AG09319 (cell line): ENCODE results near the gene PRRT1B.

Experiments used
- DNase-seq: peaks from one replicate; pipeline ENCODE4 v3.0.0-alpha.2; 2010; ENCODE audit warnings: low read depth; ENCODE audit errors: extremely low read depth
- TF ChIP-seq, protein P1 (sequence below): IDR thresholded peaks from 2 replicates; pipeline ENCODE4 v1.5.1; 2011; ENCODE audit warnings: low read depth, mild to moderate bottlenecking, inconsistent platforms, low read length, moderate library complexity

Gene PRRT1B

DNA sequence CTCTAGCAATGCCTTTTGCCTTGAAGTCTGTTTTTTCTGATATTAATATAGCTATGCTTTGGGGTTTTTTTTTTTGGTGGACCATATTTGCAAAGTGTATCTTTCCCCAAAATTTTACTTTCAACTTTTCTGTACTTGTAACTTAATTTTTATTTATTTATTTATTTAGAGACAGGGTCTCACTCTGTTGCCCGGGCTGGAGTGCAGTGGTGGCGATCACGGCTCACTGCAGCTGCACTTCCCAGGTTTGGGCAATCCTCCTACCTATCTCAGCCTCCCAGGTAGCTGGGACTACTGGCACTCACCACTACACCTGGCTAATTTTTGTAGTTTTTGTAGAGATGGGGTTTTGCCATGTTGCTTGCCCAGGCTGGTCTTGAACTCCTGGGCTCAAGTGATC lies 20.8 kb downstream of the PRRT1B start:
- TF ChIP-seq, protein P1, sequence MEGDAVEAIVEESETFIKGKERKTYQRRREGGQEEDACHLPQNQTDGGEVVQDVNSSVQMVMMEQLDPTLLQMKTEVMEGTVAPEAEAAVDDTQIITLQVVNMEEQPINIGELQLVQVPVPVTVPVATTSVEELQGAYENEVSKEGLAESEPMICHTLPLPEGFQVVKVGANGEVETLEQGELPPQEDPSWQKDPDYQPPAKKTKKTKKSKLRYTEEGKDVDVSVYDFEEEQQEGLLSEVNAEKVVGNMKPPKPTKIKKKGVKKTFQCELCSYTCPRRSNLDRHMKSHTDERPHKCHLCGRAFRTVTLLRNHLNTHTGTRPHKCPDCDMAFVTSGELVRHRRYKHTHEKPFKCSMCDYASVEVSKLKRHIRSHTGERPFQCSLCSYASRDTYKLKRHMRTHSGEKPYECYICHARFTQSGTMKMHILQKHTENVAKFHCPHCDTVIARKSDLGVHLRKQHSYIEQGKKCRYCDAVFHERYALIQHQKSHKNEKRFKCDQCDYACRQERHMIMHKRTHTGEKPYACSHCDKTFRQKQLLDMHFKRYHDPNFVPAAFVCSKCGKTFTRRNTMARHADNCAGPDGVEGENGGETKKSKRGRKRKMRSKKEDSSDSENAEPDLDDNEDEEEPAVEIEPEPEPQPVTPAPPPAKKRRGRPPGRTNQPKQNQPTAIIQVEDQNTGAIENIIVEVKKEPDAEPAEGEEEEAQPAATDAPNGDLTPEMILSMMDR, result no peak
- DNase-seq, result no peak

DNA sequence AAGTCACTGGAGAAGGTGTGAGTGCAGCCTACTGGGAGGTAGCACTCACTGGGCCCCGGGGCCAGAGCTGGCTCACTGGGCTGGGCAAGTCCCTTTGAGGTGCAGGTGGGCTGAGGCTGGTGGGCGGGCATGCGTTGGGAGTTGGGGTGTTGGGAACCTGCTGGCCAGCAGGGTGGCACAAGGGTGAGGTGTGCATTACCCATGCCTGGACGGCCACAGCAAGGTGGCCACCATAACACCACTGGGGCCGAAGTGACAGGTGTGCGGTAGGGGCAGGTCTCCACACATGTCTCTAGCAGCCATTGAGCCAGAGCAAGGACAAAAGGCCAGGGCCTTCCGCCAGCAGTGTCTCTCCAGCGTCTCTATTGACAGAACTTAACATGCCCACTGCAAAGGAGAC lies 22.6 kb downstream of the PRRT1B start:
- TF ChIP-seq, protein P1, result no peak
- DNase-seq, result no peak

DNA sequence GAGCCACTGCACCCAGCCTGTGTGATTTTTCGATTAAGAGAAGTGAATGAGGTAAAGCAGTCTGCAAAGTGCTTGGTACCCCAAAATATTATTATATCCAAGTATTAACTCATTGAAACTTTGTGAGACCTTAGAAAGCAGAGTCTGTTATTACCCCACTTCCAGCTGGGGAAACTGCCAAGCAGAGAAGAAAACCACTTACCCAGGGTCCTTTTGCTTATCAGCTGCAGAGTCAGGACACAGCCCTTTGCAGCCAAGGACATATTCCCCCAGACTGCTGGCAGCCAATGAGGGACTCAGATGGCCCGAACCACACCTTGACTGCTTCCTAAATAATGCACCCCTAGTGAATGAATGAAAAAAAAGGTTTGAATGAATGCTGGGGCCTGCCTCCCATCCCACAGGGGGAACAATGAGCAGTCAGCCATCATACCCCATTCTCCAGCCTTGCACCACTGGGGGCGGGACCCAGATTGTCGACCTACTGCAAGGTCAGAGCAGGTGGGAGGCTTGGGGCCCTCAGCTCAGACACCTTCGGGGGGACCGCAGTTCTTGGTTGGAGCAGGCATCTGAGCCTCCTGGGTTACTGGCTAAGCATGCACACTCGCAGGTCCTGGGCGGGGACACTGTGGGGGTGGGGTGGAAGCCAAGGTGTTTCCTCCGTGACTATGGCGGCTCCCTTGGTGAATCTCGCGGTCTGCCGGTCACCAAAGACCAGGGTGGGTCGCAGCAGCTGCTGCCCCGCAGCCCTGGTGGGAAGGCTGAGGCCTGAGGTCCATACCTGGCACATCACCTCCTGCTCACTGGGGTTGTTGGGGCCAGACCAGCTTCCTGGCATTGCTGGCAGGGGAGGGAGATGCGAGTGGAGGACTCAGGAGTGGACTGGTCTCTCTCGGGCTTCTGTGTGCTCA lies 29.7 kb downstream of the PRRT1B start:
- TF ChIP-seq, protein P1, result no peak
- DNase-seq, result no peak

DNA sequence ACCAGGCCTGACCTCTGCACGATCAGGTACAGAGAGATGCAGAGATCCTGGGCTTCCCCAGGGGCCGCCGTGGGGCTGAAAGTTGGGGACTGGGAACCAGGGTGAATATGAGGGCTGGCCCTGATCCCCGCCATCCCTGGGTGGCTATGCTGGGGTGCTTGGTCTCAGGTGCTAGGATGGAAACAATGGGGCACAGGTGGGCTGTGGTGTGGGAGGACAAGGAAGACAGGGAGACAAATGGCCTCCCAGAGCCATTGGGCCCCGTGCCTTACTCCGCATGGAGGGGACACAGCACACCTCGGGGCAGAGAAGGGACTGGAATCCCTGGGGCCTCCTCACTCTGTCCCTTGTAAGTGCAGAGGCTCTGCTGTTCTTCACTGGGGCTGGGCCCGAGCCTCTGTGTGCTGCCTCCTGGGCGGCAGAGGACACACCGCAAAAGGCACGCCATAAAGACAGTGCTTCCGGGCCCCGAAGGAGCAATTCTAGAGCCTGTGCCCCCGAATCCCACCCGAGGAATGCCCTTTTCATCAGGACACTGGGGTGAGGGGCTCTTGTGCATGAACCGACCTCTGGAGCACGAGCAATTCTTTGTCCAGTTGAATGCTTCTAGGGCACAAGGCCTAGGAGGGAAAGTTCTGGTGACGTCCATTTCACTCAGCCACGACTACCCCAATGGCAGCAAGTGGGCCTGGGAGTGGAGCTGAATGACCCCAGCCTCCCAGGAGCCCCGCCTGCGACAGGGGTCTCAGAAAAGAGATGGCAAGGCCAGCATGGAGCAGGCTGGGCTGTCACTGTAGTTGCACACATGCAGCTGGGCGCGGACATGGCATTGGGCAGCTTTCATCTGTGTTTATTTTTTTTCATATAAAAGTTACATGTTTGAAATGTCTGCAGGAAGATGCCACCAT lies 30.9 kb downstream of the PRRT1B start:
- TF ChIP-seq, protein P1, result no peak
- DNase-seq, result no peak

DNA sequence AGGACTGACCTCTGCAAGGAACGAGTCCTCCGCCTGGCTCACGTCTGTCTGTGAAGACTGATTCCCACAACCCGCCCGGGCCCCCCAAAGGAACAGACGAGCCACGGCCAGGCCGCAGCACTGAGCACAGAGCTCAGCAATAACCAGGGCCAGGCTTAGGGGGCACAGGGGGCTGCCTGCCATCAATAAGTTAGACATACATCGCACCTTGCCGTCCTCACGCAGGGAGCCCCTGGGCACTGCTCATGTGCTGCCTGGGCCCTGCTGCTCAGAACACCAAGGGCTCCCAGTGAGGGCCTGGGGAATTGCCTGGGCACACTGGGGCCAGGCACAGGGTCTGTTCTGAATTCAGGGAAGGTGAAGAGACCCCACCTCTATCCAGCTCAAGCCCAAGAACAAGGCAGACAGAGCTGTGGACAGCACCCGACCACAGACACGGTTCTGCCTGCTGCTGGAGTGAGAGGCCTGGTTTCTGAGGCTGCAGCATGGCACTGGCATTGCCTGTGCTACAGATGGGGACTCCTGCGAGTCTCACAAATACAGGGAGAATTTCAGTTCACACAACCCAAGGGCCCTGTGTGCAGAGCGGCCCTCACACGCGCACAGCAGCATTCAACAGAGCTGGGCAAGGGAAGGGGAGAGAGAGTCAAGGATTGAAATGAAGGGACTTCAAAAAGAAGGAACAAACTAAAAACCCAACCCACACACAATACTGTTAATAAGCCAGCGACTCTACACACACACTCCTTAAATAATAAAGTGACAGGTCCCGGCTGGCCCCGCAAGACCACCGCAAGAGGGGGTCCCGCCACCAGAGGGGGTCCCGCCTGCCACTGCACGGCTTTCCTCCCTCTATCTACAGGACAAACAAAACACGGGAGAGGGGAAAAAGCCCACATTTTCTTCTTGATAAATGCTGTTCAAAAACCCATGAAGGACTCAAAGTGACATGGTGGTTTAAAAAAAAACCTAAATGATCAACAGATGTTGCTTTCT lies 32.0 kb downstream of the PRRT1B start:
- TF ChIP-seq, protein P1, result no peak
- no peak for DNase-seq

DNA sequence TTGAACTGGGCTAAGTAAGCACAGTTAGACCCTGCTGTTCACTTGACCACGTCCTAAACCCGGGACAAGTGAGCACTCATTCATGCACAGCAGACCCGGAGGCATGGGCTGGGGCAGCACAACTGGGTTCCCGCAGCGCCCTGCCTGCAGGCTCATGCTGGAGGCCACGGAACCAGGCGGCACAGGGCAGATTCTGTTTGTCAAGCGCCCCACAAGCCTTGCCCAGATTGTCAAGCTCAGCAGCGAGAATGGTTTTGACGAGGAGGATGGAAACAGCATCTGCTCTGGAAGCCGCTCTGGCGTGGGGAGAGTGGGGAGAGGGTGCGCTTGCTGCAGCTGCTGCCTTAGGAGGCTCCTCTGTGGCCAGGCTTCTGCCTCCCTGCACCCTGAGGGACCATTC lies 32.7 kb downstream of the PRRT1B start:
- TF ChIP-seq, protein P1, result no peak
- DNase-seq, result no peak
